Ureter (tissue), 1 donor: ENCODE data around the gene RAD9A. TPM values are rescaled to one million over a fixed set of nuclear protein-coding genes. Genes with fewer than 3 reads are reported as not detected.

ENCODE experiments used
- DNase-seq: peaks from one replicate; pipeline ENCODE4 v3.0.0-alpha.2; 2020; ENCODE audit warnings: low spot score
- total RNA-seq: library from RNA; stranded (reverse); gene quantifications from one replicate; pipeline ENCODE4 v1.2.4, GENCODE V29; 2023
- donor health status: DM: yes; HTN: yes; CAD: no.

RAD9A gene
- total RNA-seq, 1 donor from 2014 or later = 26.1 TPM

DNA sequence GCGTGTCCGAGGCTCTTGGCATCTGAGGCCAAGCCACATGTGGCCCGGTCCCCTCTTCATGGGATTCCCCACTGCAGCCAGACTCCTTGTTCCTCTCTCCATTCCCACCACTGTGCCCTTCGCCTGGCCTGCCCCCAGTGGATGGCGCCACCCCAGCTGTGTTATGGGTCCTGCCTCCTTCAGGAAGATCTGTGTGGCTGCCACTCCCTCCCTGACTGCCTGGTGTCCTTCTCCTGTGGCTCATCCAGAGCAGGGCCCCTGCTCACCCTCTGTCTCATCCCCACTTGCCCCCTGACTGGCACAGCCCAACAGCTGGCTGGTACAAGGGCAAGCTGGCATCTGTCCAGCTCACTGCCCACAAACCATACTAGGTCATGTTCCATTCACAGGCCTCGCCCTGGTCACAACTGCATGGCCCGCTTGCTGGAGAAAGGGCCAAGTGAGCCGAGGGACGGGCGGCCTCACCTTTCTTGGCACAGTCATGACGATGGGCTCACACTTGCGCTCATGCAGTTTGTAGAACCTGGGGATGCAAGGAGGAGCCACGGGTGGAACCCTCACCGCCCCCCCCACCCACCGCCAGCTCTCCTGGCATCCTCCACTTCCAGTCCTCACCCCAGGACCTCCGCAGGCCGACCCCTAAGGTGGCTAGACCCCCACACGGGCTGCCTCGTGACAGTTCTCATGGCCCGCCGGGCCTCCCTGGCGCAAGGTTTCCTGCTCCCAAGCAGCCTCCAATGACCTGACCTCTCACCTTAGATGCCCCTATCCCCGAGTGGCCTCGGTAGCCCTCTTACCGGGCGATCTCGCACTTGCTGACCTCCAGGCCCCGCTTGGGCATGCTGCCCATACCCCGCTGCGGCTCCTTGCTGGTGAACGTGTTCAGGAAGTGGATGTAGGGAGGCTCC lies 47.8 kb downstream of the RAD9A start:
- DNase-seq = no peak

DNA sequence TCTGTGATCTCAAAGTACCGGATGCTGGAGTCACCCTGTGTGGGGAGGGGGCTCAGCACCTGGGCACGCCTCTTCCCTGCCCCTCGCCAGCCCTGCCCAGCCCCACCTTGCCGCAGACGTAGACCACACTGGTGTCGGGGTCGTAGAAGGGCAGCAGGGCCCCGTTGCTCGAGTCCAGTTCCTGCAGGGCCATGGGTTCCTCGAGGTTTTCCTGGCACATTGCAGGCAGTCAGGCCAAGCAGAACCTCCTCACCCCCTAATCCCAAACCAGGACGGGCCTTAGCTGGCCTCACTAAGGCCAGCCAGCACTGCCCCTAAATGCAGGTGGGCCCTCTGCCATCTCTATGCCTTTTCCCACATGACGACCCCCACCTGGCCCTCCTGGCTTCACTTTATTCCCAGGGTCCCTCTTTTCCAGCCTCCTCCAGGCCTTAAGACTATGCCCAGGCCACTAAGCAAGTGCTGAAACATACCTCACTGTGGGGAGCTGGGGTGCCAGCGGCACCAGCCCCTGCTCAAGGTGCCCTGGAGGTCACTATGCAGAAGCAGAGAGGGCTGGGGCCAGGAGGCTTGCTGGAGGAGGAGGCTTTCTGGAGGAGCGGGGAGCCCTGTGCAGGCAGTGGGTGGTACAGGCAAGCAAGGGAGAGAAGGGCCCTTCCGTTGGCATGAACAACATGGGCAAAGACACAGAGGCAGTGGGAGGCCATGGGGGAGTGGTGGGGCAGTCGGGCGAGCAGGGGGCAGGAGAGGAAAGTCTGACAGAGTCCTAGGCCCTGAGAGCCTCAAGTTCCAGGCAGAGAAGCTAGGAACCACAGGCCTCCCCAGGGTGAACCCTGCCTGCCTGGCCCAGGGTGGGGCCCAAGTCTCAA lies 48.7 kb downstream of the RAD9A start:
- no peak for DNase-seq

DNA sequence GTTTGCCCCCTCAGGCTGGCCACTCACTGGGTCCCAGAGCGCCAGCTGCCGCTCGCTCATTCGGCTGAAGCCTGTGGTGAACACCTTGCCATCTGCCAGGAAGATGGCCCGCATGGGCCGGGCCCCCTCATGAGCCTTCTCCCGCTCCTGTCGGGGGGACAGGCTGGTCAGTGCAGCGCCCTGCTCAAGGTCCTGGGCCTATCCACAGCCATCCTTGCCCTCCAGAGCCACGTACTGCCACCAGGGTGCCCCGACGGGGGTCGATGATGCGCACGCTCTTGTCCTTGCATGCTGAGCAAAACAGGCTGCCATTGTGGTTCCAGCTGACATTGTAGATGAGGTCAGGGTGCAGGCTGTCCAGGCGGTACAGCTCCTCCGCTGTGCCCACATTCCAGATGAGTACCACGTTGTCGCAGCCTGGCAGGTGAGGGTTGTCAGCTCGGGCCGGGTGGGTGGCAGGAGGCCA lies 49.3 kb downstream of the RAD9A start:
- DNase-seq = no peak

DNA sequence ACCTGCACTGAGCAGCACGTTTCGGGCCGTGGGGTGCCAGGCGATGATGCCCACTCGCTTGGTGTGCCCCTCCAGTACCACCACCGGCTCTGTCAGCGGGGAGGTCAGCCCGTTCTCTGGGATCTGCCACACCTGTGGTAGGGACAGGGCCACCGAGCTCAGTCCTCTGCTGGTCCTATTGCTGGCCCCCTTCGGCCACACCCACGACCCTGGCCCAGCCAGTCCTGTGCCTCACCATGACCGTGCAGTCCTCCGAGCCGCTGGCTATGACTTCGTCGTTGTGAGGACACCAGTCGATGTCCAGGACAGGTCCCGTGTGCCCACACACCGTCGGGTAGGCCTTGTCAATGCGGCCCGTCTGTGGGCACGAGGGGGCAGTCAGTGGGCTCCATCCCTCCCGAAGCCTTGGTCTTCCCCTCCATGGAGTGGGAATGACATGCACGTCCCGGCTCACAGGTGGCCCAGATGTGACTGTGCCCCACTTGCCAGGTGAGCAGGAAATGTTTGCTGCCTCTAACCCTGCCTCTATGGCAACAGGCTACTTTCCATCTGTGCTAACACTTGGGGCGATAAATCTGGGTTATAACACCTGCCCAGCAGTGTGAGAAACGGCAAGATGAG lies 50.1 kb downstream of the RAD9A start:
- no peak for DNase-seq

DNA sequence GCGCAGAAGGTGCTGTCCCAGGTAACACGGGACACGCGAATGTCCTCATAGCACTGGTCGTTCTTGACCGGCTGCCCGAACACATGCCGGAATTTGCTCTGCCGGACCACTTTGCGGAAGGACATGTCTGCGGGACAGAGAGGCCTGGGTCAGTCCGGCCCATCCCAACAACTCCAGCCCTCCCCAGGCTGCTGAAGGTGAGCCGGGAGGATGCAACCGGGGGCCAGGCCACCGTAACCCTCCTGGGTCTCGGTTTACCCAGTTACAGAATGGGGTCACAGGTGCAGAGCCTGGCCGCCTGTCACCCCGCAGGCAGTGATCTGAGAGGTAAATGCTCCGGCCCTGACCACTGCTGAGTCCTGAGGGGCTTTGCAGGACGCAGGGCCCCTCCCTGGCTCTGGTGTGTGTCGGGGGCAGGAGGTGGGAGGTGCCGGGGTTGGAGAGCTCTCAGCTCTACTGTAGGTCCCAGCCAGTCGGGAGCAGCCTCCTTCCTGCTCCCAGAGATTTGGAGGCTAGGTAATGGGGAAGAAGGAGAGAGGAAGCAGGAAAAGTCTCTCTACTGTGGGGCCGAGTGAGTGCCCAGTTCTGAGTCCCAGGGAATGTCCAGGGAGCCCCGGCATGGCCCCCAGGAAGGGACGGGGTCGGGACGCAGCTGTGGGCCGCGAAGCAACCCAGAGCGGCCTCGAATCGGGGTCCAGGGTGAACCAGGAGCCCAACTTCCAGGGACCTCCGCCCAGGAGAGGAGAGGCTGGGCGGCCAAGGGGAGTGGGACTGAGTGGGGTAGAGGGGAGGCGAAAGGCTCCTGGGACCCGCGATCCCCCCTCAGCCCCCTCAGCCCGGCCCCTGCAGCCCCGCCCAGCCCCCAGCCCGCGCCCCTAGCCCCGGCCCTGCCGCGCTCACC lies 51.0 kb downstream of the RAD9A start:
- no peak for DNase-seq

DNA sequence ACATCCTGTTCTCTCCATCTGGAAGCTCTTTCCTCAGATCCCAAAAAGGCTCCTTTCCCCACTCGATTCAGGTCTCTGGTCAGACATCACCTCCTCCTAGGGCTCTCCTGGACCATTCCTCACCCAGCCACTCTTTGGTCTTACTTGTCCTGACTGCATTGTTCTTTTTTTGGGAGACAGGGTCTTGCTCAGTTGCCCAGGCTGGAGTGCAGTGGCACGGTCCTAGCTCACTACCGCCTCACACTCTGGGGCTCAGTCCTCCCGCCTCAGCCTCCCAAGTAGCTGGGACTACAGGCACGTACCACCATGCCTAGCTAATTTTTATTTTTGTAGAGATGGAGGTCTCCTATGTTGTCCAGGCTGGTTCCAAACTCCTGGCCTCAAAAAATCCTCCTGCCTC lies 53.7 kb downstream of the RAD9A start:
- DNase-seq = no peak

Other genes starting within 250 kb of the RAD9A start
- 75.9 TPM for gene GRK2, start 125.5 kb upstream of the RAD9A start, total RNA-seq
- 110 TPM for gene ANKRD13D, start 102.7 kb upstream of the RAD9A start, total RNA-seq
- 258 TPM for gene SSH3, start 88.5 kb upstream of the RAD9A start, total RNA-seq
- gene POLD4, start 38.4 kb upstream of the RAD9A start, total RNA-seq = 57.9 TPM
- 1.4 TPM for gene CLCF1, start 18.4 kb upstream of the RAD9A start, total RNA-seq
- gene PPP1CA, start 9.9 kb downstream of the RAD9A start, total RNA-seq = 124 TPM
- gene TBC1D10C, start 12.1 kb downstream of the RAD9A start, total RNA-seq = 3.6 TPM
- 1.3 TPM for gene CARNS1, start 23.7 kb downstream of the RAD9A start, total RNA-seq
- gene RPS6KB2, start 36.5 kb downstream of the RAD9A start, total RNA-seq = 44.8 TPM
- gene PTPRCAP, start 45.7 kb downstream of the RAD9A start, total RNA-seq = 6.4 TPM
- 101 TPM for gene CORO1B, start 51.5 kb downstream of the RAD9A start, total RNA-seq
- gene GPR152, start 60.7 kb downstream of the RAD9A start, total RNA-seq = not detected
- 2.8 TPM for gene CABP4, start 63.4 kb downstream of the RAD9A start, total RNA-seq
- 134 TPM for gene TMEM134, start 77.3 kb downstream of the RAD9A start, total RNA-seq
- gene AIP, start 91.0 kb downstream of the RAD9A start, total RNA-seq = 46.8 TPM
- 41.2 TPM for gene PITPNM1, start 113.4 kb downstream of the RAD9A start, total RNA-seq
- gene CDK2AP2, start 116.2 kb downstream of the RAD9A start, total RNA-seq = 40.5 TPM
- not detected for gene CABP2, start 131.5 kb downstream of the RAD9A start, total RNA-seq
- gene GSTP1, start 191.8 kb downstream of the RAD9A start, total RNA-seq = 771 TPM
- gene NDUFV1, start 214.9 kb downstream of the RAD9A start, total RNA-seq = 199 TPM
- gene NUDT8, start 238.0 kb downstream of the RAD9A start, total RNA-seq = 6.9 TPM
- gene TBX10, start 247.8 kb downstream of the RAD9A start, total RNA-seq = not detected